WTC11 (cell line): ENCODE data around the gene LRP1. TPM values are rescaled to one million over a fixed set of nuclear protein-coding genes. Genes with fewer than 3 reads are reported as not detected.

Experiments used
- ATAC-seq: fragments of 200-7000 bp; cut with Tn5 transposase; 2 replicates; pipeline ENCODE4 v1.10.0; 2021; ENCODE audit warnings: mild to moderate bottlenecking, moderate library complexity
- CTCF ChIA-PET: fragments of 300-600 bp; sonication (Branson Sonifier 250); formaldehyde crosslinking; loops from one replicate; lab custom pipeline; 2021; ENCODE audit warnings: antibody characterized with exemption; lab: Charles Lee
- POLR2A ChIA-PET: fragments of 350-600 bp; sonication (Branson Sonifier 250); formaldehyde crosslinking; loops from one replicate; lab custom pipeline; 2021; ENCODE audit warnings: antibody characterized with exemption; lab: Charles Lee
- DNase-seq: peaks from one replicate; pipeline ENCODE4 v3.0.0; 2021; ENCODE audit warnings: low spot score
- H3K27ac Mint-ChIP-seq: 2 replicates; pipeline ENCODE4 v1.8.0; 2021; ENCODE audit warnings: mixed read lengths
- H3K27me3 Mint-ChIP-seq: 2 replicates; pipeline ENCODE4 v1.8.0; 2021; ENCODE audit warnings: low read depth, mild to moderate bottlenecking, moderate library complexity, mixed read lengths
- H3K36me3 Mint-ChIP-seq: 2 replicates; pipeline ENCODE4 v1.8.0; 2021; ENCODE audit warnings: mixed read lengths
- H3K4me1 Mint-ChIP-seq: 2 replicates; pipeline ENCODE4 v1.8.0; 2022; ENCODE audit warnings: mixed read lengths
- H3K4me3 Mint-ChIP-seq: 2 replicates; pipeline ENCODE4 v1.8.0; 2021; ENCODE audit warnings: mild to moderate bottlenecking, moderate library complexity, mixed read lengths
- H3K9me3 Mint-ChIP-seq: 2 replicates; pipeline ENCODE4 v1.8.0; 2021; ENCODE audit warnings: mixed read lengths
- ATF3 ChIP-seq: sonication (generic); formaldehyde crosslinking; conservative IDR thresholded peaks from 2 replicates; pipeline ENCODE4 v1.8.1; 2022; ENCODE audit warnings: mild to moderate bottlenecking, missing genetic modification reagents
- CBFB ChIP-seq: sonication (generic); formaldehyde crosslinking; IDR thresholded peaks from 2 replicates; pipeline ENCODE4 v1.8.1; 2022; ENCODE audit warnings: mild to moderate bottlenecking, low read depth, missing genetic modification reagents
- ESRRA ChIP-seq: sonication (generic); formaldehyde crosslinking; IDR thresholded peaks from 2 replicates; pipeline ENCODE4 v1.8.1; 2022; ENCODE audit warnings: mild to moderate bottlenecking, missing genetic modification reagents, borderline replicate concordance
- ETV6 ChIP-seq: sonication (generic); formaldehyde crosslinking; IDR thresholded peaks from 2 replicates; pipeline ENCODE4 v1.8.1; 2022; ENCODE audit warnings: mild to moderate bottlenecking, missing genetic modification reagents
- GTF2I ChIP-seq: fragments of 250-450 bp; sonication (Bioruptor Pico); conservative IDR thresholded peaks from 2 replicates; pipeline ENCODE4 v1.4.0; 2021; ENCODE audit warnings: mild to moderate bottlenecking
- HMGA2 ChIP-seq: fragments of 250-450 bp; sonication (Bioruptor Pico); IDR thresholded peaks from 2 replicates; pipeline ENCODE4 v1.4.0; 2021; ENCODE audit warnings: mild to moderate bottlenecking, moderate library complexity
- JAZF1 ChIP-seq: fragments of 250-450 bp; sonication (Bioruptor Pico); IDR thresholded peaks from 2 replicates; pipeline ENCODE4 v1.9.0; 2021; ENCODE audit warnings: moderate library complexity, mild to moderate bottlenecking, inconsistent platforms
- RELA ChIP-seq: sonication (generic); formaldehyde crosslinking; IDR thresholded peaks from 2 replicates; pipeline ENCODE4 v1.8.1; 2022; ENCODE audit warnings: missing genetic modification reagents, mild to moderate bottlenecking, borderline replicate concordance
- RORB ChIP-seq: fragments of 250-450 bp; sonication (Bioruptor Pico); IDR thresholded peaks from 2 replicates; pipeline ENCODE4 v1.9.0; 2021; ENCODE audit warnings: mild to moderate bottlenecking
- SMAD4 ChIP-seq: sonication (generic); formaldehyde crosslinking; IDR thresholded peaks from 2 replicates; pipeline ENCODE4 v1.8.0; 2022; ENCODE audit warnings: mild to moderate bottlenecking, missing genetic modification reagents
- total RNA-seq: library from RNA; stranded (reverse); gene quantifications from 3 replicates; pipeline ENCODE4 v1.2.3, GENCODE V29; 2021
- TF ChIP-seq, protein P1 (sequence below): fragments of 250-450 bp; sonication (Bioruptor Pico); IDR thresholded peaks from 2 replicates; pipeline ENCODE4 v1.9.0; 2021; ENCODE audit warnings: mild to moderate bottlenecking, borderline replicate concordance
- TF ChIP-seq, protein P2 (sequence below): sonication (generic); formaldehyde crosslinking; IDR thresholded peaks from 2 replicates; pipeline ENCODE4 v1.8.1; 2022; ENCODE audit warnings: low read depth, mild to moderate bottlenecking, moderate library complexity, missing genetic modification reagents, borderline replicate concordance
- TF ChIP-seq, protein P3 (sequence below): sonication (generic); formaldehyde crosslinking; IDR thresholded peaks from 2 replicates; pipeline ENCODE4 v1.8.1; 2023; ENCODE audit warnings: mild to moderate bottlenecking, moderate library complexity, missing genetic modification reagents

LRP1 gene
- total RNA-seq, 1 experiment from 2014 or later, result 120 TPM

DNA sequence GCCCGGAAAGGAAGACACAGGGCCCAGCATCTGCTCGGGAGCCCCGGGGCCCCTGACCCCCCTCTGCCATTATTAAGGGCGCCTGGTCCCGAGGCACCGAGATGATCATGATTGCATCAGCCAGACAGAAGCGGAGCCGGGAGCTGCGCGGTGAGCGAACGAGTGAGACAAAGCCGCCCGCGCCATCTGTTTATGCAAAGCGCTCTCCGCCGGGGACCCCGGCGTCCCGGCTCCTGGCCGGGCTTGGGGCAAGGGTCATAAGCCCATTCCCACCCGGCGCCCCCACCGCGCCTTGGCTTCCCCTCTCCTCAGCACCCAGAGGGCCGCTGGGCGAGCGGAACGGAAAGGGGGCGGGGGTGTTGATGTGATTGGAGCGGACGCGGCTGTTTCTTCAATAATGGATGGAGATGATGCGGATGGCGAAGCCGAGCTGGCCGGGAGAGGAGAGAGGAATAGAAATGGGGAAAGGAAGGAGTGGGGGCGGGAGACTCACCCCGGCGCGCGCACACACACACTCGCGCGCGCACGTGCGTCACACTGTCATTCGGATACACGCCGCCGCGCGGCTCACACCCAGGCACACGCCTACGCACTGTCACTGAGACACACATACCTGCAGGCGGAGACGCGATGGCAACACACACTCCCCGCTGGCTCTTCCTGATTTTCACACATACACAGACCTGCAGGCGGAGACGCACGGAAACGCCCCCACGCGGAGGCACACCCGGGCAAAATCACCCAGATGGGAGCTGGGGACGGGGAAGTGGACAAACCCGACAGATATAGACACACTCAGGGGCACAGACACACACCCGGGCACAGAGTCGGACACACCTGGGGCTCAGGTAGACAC lies 112.0 kb downstream of the LRP1 start (continued):
- TF ChIP-seq, protein P1, sequence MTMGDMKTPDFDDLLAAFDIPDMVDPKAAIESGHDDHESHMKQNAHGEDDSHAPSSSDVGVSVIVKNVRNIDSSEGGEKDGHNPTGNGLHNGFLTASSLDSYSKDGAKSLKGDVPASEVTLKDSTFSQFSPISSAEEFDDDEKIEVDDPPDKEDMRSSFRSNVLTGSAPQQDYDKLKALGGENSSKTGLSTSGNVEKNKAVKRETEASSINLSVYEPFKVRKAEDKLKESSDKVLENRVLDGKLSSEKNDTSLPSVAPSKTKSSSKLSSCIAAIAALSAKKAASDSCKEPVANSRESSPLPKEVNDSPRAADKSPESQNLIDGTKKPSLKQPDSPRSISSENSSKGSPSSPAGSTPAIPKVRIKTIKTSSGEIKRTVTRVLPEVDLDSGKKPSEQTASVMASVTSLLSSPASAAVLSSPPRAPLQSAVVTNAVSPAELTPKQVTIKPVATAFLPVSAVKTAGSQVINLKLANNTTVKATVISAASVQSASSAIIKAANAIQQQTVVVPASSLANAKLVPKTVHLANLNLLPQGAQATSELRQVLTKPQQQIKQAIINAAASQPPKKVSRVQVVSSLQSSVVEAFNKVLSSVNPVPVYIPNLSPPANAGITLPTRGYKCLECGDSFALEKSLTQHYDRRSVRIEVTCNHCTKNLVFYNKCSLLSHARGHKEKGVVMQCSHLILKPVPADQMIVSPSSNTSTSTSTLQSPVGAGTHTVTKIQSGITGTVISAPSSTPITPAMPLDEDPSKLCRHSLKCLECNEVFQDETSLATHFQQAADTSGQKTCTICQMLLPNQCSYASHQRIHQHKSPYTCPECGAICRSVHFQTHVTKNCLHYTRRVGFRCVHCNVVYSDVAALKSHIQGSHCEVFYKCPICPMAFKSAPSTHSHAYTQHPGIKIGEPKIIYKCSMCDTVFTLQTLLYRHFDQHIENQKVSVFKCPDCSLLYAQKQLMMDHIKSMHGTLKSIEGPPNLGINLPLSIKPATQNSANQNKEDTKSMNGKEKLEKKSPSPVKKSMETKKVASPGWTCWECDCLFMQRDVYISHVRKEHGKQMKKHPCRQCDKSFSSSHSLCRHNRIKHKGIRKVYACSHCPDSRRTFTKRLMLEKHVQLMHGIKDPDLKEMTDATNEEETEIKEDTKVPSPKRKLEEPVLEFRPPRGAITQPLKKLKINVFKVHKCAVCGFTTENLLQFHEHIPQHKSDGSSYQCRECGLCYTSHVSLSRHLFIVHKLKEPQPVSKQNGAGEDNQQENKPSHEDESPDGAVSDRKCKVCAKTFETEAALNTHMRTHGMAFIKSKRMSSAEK, result no peak
- TF ChIP-seq RORB (CRISPR knock-in tag), result no peak
- no peak for TF ChIP-seq SMAD4

- CTCF ChIA-PET, result interaction anchor here (0.5 to 18.5 kb wide), 14 partner anchors 10 to 218 kb away, joined by 3 to 660 read pairs (median 4); partner anchors contain the start of genes GLI1, INHBE, LRP1 and NXPH4
- H3K4me3 Mint-ChIP-seq, result peak overlapping the region; percentile 84
- H3K27ac Mint-ChIP-seq, result no peak overlapping the region
- POLR2A ChIA-PET, result interaction anchor here (0.7 to 9.7 kb wide), 6 partner anchors 9 to 214 kb away, joined by 3 to 97 read pairs (median 28); partner anchors contain the start of genes INHBE and SHMT2
- H3K27me3 Mint-ChIP-seq, result peaks cover 84% of the 10 kb centered on the region
- H3K9me3 Mint-ChIP-seq, result no peaks in the 10 kb centered on the region
- ATAC-seq, result peak; percentile 6
- DNase-seq, result peak; percentile 71
- no peaks in the 10 kb centered on the region for H3K36me3 Mint-ChIP-seq
- TF ChIP-seq RORB (CRISPR knock-in tag), result no peak
- no peak for TF ChIP-seq JAZF1
- peaks cover 66% of the 10 kb centered on the region for H3K4me1 Mint-ChIP-seq
Measured at GRCh38 chr12:57240926-57241401, 112.7 kb downstream of the LRP1 start.

- Mint-ChIP-seq H3K4me1 (peaks cover 64% of the 10 kb centered on the region), H3K4me3 (peak overlapping the region; percentile 84), H3K27ac (no peak overlapping the region), H3K9me3 (no peaks in the 10 kb centered on the region), H3K27me3 (peaks cover 77% of the 10 kb centered on the region), H3K36me3 (no peaks in the 10 kb centered on the region)
- DNase-seq (peak; percentile 21), ATAC-seq (no peak)
- TF ChIP-seq RELA (CRISPR knock-in tag) (no peak), HMGA2 (CRISPR knock-in tag) (no peak), ATF3 (CRISPR knock-in tag) (no peak), ESRRA (CRISPR knock-in tag) (no peak), ETV6 (CRISPR knock-in tag) (no peak), GTF2I (CRISPR knock-in tag) (no peak), CBFB (CRISPR knock-in tag) (no peak)
- TF ChIP-seq, protein P2, sequence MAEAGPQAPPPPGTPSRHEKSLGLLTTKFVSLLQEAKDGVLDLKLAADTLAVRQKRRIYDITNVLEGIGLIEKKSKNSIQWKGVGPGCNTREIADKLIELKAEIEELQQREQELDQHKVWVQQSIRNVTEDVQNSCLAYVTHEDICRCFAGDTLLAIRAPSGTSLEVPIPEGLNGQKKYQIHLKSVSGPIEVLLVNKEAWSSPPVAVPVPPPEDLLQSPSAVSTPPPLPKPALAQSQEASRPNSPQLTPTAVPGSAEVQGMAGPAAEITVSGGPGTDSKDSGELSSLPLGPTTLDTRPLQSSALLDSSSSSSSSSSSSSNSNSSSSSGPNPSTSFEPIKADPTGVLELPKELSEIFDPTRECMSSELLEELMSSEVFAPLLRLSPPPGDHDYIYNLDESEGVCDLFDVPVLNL (CRISPR knock-in tag), result no peak
- TF ChIP-seq, protein P3, sequence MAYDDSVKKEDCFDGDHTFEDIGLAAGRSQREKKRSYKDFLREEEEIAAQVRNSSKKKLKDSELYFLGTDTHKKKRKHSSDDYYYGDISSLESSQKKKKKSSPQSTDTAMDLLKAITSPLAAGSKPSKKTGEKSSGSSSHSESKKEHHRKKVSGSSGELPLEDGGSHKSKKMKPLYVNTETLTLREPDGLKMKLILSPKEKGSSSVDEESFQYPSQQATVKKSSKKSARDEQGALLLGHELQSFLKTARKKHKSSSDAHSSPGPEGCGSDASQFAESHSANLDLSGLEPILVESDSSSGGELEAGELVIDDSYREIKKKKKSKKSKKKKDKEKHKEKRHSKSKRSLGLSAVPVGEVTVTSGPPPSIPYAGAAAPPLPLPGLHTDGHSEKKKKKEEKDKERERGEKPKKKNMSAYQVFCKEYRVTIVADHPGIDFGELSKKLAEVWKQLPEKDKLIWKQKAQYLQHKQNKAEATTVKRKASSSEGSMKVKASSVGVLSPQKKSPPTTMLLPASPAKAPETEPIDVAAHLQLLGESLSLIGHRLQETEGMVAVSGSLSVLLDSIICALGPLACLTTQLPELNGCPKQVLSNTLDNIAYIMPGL, result no peak
- ChIA-PET POLR2A (interaction anchor here (0.7 to 9.7 kb wide), 6 partner anchors 12 to 213 kb away, joined by 3 to 97 read pairs (median 12); partner anchors contain the start of genes INHBE, NXPH4 and SHMT2), CTCF (interaction anchor here (0.6 to 18.5 kb wide), 17 partner anchors 10 to 217 kb away, joined by 3 to 660 read pairs (median 10); partner anchors contain the start of genes GLI1, INHBE, LRP1 and NXPH4)
Measured at GRCh38 chr12:57241402-57242310, 113.4 kb downstream of the LRP1 start.
